Gastroesophageal sphincter (tissue), 4 donors: ENCODE measurements around the gene RPL38. TPM values are rescaled to one million over a fixed set of nuclear protein-coding genes. Genes with fewer than 3 reads are reported as not detected.

ENCODE experiments used
- ATAC-seq: fragments of 150-250 bp; one replicate; pipeline ENCODE4 v1.9.1; 2016; ENCODE audit warnings: mild to moderate bottlenecking, moderate library complexity
- H3K27ac ChIP-seq, 4 donors: fragments of 200-600 bp; sonication (generic) in 3 of 4; 1 replicate in 3 of 4; 2 replicates in 1 of 4; pipeline ENCODE4 v1.5.1; 2016 to 2019
- H3K27me3 ChIP-seq: fragments of 200-600 bp; sonication (generic); one replicate; pipeline ENCODE4 v1.5.1; 2019
- H3K36me3 ChIP-seq, 2 donors: fragments of 200-600 bp; sonication (generic); one replicate each; pipeline ENCODE4 v1.5.1; 2019; ENCODE audit warnings: control low read depth in 1 of 2
- H3K4me1 ChIP-seq, 3 donors: fragments of 200-600 bp; sonication (generic); 1 replicate in 2 of 3; 2 replicates in 1 of 3; pipeline ENCODE4 v1.5.1; 2016 to 2019; ENCODE audit warnings: control low read depth in 2 of 3
- H3K4me3 ChIP-seq, 2 donors: fragments of 200-600 bp; sonication (generic); one replicate each; pipeline ENCODE4 v1.5.1; 2019; ENCODE audit warnings: mild to moderate bottlenecking in 1 of 2, moderate library complexity in 1 of 2
- H3K9me3 ChIP-seq, 3 donors: fragments of 200-600 bp; sonication (generic); one replicate each; pipeline ENCODE4 v1.5.1; 2017 to 2019; ENCODE audit warnings: control low read depth in 2 of 3
- CTCF ChIP-seq, 4 experiments: fragments of 200-600 bp in 2 of 4; fragments of 450-650 bp in 2 of 4; sonication (generic) in 1 of 4; IDR thresholded peaks; one replicate each; pipeline ENCODE4 v1.5.1; 2017 to 2019; ENCODE audit warnings: antibody characterized with exemption in 4 of 4, mild to moderate bottlenecking in 2 of 4, moderate library complexity in 2 of 4
- EP300 ChIP-seq: sonication (generic); formaldehyde crosslinking; IDR thresholded peaks from one replicate; pipeline ENCODE4 v1.6.1; 2017; ENCODE audit warnings: antibody characterized with exemption, mild to moderate bottlenecking
- POLR2A ChIP-seq, 2 donors: fragments of 450-650 bp; IDR thresholded peaks; one replicate each; pipeline ENCODE4 v1.6.1; 2017; ENCODE audit warnings: antibody characterized with exemption in 2 of 2, mild to moderate bottlenecking in 2 of 2, moderate library complexity in 1 of 2
- POLR2AphosphoS5 ChIP-seq: sonication (generic); formaldehyde crosslinking; IDR thresholded peaks from one replicate; pipeline ENCODE4 v1.6.1; 2017; ENCODE audit warnings: antibody characterized with exemption
- WGBS, 2 donors: methylation state at CpG; one replicate each; pipeline ENCODE4 v1.1.5; 2018; ENCODE audit warnings: low coverage in 1 of 2; 5-methylcytosine and 5-hydroxymethylcytosine counted together
- total RNA-seq, 4 donors: library from RNA; depleted of rRNA; stranded (reverse); fragments of >200 nt; gene quantifications; one replicate each; pipeline ENCODE4 v1.1.0, GENCODE V29; 2016

The RPL38 gene
- total RNA-seq, 4 donors from 2014 or later: 407 to 628 (median 526) TPM

- H3K4me3 ChIP-seq: no peak overlapping the region
- WGBS, 2 donors: 71% methylated on average over 1 of the region's 8 CpGs; no CpG with 5 or more reads in 1 of the 2 donors
- TF ChIP-seq CTCF (IDR thresholded peaks at IDR 0.05) (no peak), EP300 (no peak), POLR2AphosphoS5 (no peak), POLR2A (IDR thresholded peaks at IDR 0.05) (no peak)
Measured at GRCh38 chr17:74180336-74180735, 23.1 kb upstream of the RPL38 start.

GRCh38 chr17:74181341-74181740, 22.1 kb upstream of the RPL38 start:
- Histone ChIP-seq H3K27ac (no peak overlapping the region), H3K27me3 (peaks cover 90% of the 10 kb centered on the region), H3K9me3 (no peaks in the 10 kb centered on the region), H3K4me3 (no peak overlapping the region), H3K4me1 (no peaks in the 10 kb centered on the region), H3K36me3 (no peaks in the 10 kb centered on the region)
- no peak for ATAC-seq
- WGBS, 2 donors: 91 to 100% methylated on average over 1 to 3 of the region's 4 CpGs
- no peak for TF ChIP-seq CTCF (IDR thresholded peaks at IDR 0.05)
- TF ChIP-seq EP300: no peak
- no peak for TF ChIP-seq POLR2A (IDR thresholded peaks at IDR 0.05)
- no peak for TF ChIP-seq POLR2AphosphoS5

More at GRCh38 chr17:74180336-74180735, 23.1 kb upstream of the RPL38 start:
- no peak for ATAC-seq
- Histone ChIP-seq H3K27ac (no peak overlapping the region), H3K27me3 (peaks cover 90% of the 10 kb centered on the region), H3K36me3 (no peaks in the 10 kb centered on the region), H3K9me3 (no peaks in the 10 kb centered on the region), H3K4me1 (no peaks in the 10 kb centered on the region)

GRCh38 chr17:74182041-74182723, 21.3 kb upstream of the RPL38 start:
- no peaks in the 10 kb centered on the region for H3K9me3 ChIP-seq
- no peak overlapping the region for H3K27ac ChIP-seq
- H3K4me3 ChIP-seq: no peak overlapping the region
- 72 to 90% methylated on average over 2 to 10 of the region's 17 CpGs for WGBS, 2 donors
- TF ChIP-seq CTCF (IDR thresholded peaks at IDR 0.05) (no peak), EP300 (no peak), POLR2AphosphoS5 (no peak), POLR2A (IDR thresholded peaks at IDR 0.05) (no peak)
- no peaks in the 10 kb centered on the region for H3K36me3 ChIP-seq
- H3K27me3 ChIP-seq: peaks cover 90% of the 10 kb centered on the region
- no peak for ATAC-seq
- H3K4me1 ChIP-seq: no peaks in the 10 kb centered on the region

GRCh38 chr17:74183411-74183810, 20.1 kb upstream of the RPL38 start:
- ATAC-seq: no peak
- WGBS, 2 donors: 61 to 73% methylated on average over 6 to 8 of the region's 9 CpGs

More at GRCh38 chr17:74183411-74183810, 20.1 kb upstream of the RPL38 start:
- no peaks in the 10 kb centered on the region for H3K9me3 ChIP-seq
- TF ChIP-seq POLR2AphosphoS5 (no peak), POLR2A (IDR thresholded peaks at IDR 0.05) (no peak), EP300 (no peak), CTCF (IDR thresholded peaks at IDR 0.05) (no peak)
- H3K4me3 ChIP-seq: no peak overlapping the region
- H3K36me3 ChIP-seq: no peaks in the 10 kb centered on the region
- no peaks in the 10 kb centered on the region for H3K4me1 ChIP-seq
- H3K27me3 ChIP-seq: peaks cover 90% of the 10 kb centered on the region
- no peak overlapping the region for H3K27ac ChIP-seq
